Heart left ventricle (tissue), 13 donors: ENCODE measurements around the gene LRRC23.
"Not testable (repeated sequence)": the region's sequence is repeated elsewhere in the genome, so short reads cannot be mapped to it uniquely, and the experiment has no call there.

Experiments
- POLR2A ChIP-seq, 2 donors: fragments of 450-650 bp; IDR thresholded peaks; one replicate each; pipeline ENCODE4 v1.6.1; 2017; ENCODE audit warnings: antibody characterized with exemption in 2 of 2, mild to moderate bottlenecking in 2 of 2, moderate library complexity in 2 of 2
- TF ChIP-seq, protein P1 (sequence below), 12 donors: fragments of 200-600 bp; sonication (generic) in 4 of 12; IDR thresholded peaks; one replicate each; pipeline versions ENCODE4 v1.5.0 to v1.8.0; 2018 to 2022; ENCODE audit warnings: antibody characterized with exemption in 12 of 12, mild to moderate bottlenecking in 5 of 12
- donor health status: ischemic (EF 13 %, LVEDD 7.1; RV severe dilation, severe dysfunction).
- donor health status: DM: no; HTN: yes; CAD: no.
- donor health status: DM: no; HTN: no; CAD: no.
- donor health status: ischemic (EF 25% LVEDD 6.9; RV normal size, moderate dysfunction).
- donor health status: ischemic (EF 25% LVEDD 5.7; RV mildly dilated, moderate dysfunction).
- donor health status: ischemic (EF 35%, LVEDD 5.7; RV mildly dilated, moderate dysfunction).
- donor health status: nonischemic (EF 11% LVEDD 7.7; RV severe dilation, severe dysfunction).
- donor health status: DM: yes; HTN: yes; CAD: no.
- donor health status: PGD.
- donor health status: ischemic (EF 29% LVEDD 5.4; RV normal size, mild dysfunction).
- donor health status: nonischemic (EF 23%, LVEDD 6.1; RV moderate dilation, normal function).

DNA sequence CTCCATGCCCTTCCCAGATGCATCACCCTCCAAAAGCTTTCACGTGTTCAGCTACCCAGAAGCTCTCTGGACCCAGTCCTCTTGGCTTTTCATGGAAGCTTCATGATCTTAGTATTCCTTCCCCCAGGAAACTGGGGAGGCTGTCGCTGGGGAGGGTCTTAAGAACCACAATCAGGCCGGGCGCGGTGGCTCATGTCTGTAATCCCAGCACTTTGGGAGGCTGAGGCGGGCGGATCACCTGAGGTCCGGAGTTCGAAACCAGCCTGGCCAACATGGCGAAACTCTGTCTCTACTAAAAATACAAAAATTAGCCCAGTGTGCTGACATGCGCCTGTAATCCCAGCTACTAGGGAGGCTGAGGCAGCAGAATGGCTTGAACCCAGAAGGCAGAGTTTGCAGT, 3.5 kb downstream of the LRRC23 start:
- TF ChIP-seq, protein P1, sequence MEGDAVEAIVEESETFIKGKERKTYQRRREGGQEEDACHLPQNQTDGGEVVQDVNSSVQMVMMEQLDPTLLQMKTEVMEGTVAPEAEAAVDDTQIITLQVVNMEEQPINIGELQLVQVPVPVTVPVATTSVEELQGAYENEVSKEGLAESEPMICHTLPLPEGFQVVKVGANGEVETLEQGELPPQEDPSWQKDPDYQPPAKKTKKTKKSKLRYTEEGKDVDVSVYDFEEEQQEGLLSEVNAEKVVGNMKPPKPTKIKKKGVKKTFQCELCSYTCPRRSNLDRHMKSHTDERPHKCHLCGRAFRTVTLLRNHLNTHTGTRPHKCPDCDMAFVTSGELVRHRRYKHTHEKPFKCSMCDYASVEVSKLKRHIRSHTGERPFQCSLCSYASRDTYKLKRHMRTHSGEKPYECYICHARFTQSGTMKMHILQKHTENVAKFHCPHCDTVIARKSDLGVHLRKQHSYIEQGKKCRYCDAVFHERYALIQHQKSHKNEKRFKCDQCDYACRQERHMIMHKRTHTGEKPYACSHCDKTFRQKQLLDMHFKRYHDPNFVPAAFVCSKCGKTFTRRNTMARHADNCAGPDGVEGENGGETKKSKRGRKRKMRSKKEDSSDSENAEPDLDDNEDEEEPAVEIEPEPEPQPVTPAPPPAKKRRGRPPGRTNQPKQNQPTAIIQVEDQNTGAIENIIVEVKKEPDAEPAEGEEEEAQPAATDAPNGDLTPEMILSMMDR (IDR thresholded peaks at IDR 0.05), result not testable (repeated sequence)
- not testable (repeated sequence) for TF ChIP-seq POLR2A (IDR thresholded peaks at IDR 0.05)
